HUES6 (cell line): Measurements from ENCODE around the gene TEAD1.

Experiments
- H3K27ac ChIP-seq: 2 replicates; pipeline ENCODE4 v1.7.0; 2013; ENCODE audit warnings: low read depth, mild to moderate bottlenecking, low read length, inconsistent platforms
- H3K27me3 ChIP-seq: 2 replicates; pipeline ENCODE4 v1.6.1; 2013; ENCODE audit warnings: low read length; ENCODE audit not compliant: control insufficient read depth, insufficient read depth
- H3K36me3 ChIP-seq: 2 replicates; pipeline ENCODE4 v1.6.1; 2013; ENCODE audit warnings: low read length; ENCODE audit not compliant: control insufficient read depth, insufficient read depth
- H3K4me1 ChIP-seq: 2 replicates; pipeline ENCODE4 v1.6.1; 2013; ENCODE audit warnings: low read length; ENCODE audit not compliant: control insufficient read depth, insufficient read depth
- H3K4me3 ChIP-seq: 2 replicates; pipeline ENCODE4 v1.5.1; 2013; ENCODE audit warnings: low read depth, low read length
- H3K9ac ChIP-seq: one replicate; pipeline ENCODE4 v1.6.1; 2013; ENCODE audit warnings: mild to moderate bottlenecking, low read length
- H3K9me3 ChIP-seq: 2 replicates; pipeline ENCODE4 v1.6.1; 2013; ENCODE audit warnings: low read depth, low read length; ENCODE audit not compliant: control insufficient read depth, insufficient read depth

The TEAD1 gene

GRCh38 chr11:12968101-12968500 is 293.9 kb downstream of the TEAD1 start:
- no peak overlapping the region for H3K4me3 ChIP-seq
- no peak overlapping the region for H3K9ac ChIP-seq
- no peaks in the 10 kb centered on the region for H3K4me1 ChIP-seq
- H3K36me3 ChIP-seq = no peaks in the 10 kb centered on the region
- H3K27me3 ChIP-seq = no peaks in the 10 kb centered on the region
- H3K9me3 ChIP-seq = no peaks in the 10 kb centered on the region
- no peak overlapping the region for H3K27ac ChIP-seq

GRCh38 chr11:12968826-12969225 is 294.6 kb downstream of the TEAD1 start:
- no peaks in the 10 kb centered on the region for H3K9me3 ChIP-seq
- H3K27ac ChIP-seq = no peak overlapping the region
- no peak overlapping the region for H3K4me3 ChIP-seq

GRCh38 chr11:12971955-12972354 is 297.7 kb downstream of the TEAD1 start:
- no peak overlapping the region for H3K9ac ChIP-seq
- H3K9me3 ChIP-seq = no peaks in the 10 kb centered on the region
- H3K27me3 ChIP-seq = no peaks in the 10 kb centered on the region
- H3K36me3 ChIP-seq = no peaks in the 10 kb centered on the region
- H3K4me1 ChIP-seq = no peaks in the 10 kb centered on the region
- H3K27ac ChIP-seq = no peak overlapping the region
- H3K4me3 ChIP-seq = no peak overlapping the region

More at GRCh38 chr11:12968826-12969225, 294.6 kb downstream of the TEAD1 start:
- H3K9ac ChIP-seq = no peak overlapping the region
- H3K36me3 ChIP-seq = no peaks in the 10 kb centered on the region
- no peaks in the 10 kb centered on the region for H3K4me1 ChIP-seq
- H3K27me3 ChIP-seq = no peaks in the 10 kb centered on the region

GRCh38 chr11:12973528-12974181 is 299.4 kb downstream of the TEAD1 start:
- no peaks in the 10 kb centered on the region for H3K9me3 ChIP-seq
- no peak overlapping the region for H3K9ac ChIP-seq
- H3K36me3 ChIP-seq = no peaks in the 10 kb centered on the region
- H3K4me3 ChIP-seq = no peak overlapping the region
- H3K27ac ChIP-seq = no peak overlapping the region
- H3K27me3 ChIP-seq = no peaks in the 10 kb centered on the region
- H3K4me1 ChIP-seq = no peaks in the 10 kb centered on the region

- Histone ChIP-seq H3K36me3 (no peaks in the 10 kb centered on the region), H3K27me3 (no peaks in the 10 kb centered on the region), H3K9ac (no peak overlapping the region)
Measured at GRCh38 chr11:12975195-12975594, 301.0 kb downstream of the TEAD1 start.

GRCh38 chr11:12979928-12980689 is 305.9 kb downstream of the TEAD1 start:
- no peak overlapping the region for H3K27ac ChIP-seq
- H3K27me3 ChIP-seq = no peaks in the 10 kb centered on the region
- H3K4me1 ChIP-seq = peaks cover 6% of the 10 kb centered on the region
- no peak overlapping the region for H3K4me3 ChIP-seq
- H3K36me3 ChIP-seq = no peaks in the 10 kb centered on the region
- no peaks in the 10 kb centered on the region for H3K9me3 ChIP-seq
- no peak overlapping the region for H3K9ac ChIP-seq

More at GRCh38 chr11:12975195-12975594, 301.0 kb downstream of the TEAD1 start:
- H3K4me3 ChIP-seq = no peak overlapping the region
- H3K9me3 ChIP-seq = no peaks in the 10 kb centered on the region
- H3K27ac ChIP-seq = no peak overlapping the region
- H3K4me1 ChIP-seq = peaks cover 2% of the 10 kb centered on the region

GRCh38 chr11:12981676-12982522 is 307.7 kb downstream of the TEAD1 start:
- Histone ChIP-seq H3K9ac (no peak overlapping the region), H3K4me1 (peaks cover 6% of the 10 kb centered on the region), H3K36me3 (no peaks in the 10 kb centered on the region), H3K9me3 (no peaks in the 10 kb centered on the region), H3K4me3 (no peak overlapping the region), H3K27me3 (no peaks in the 10 kb centered on the region), H3K27ac (no peak overlapping the region)

GRCh38 chr11:12983336-12983735 is 309.1 kb downstream of the TEAD1 start:
- no peaks in the 10 kb centered on the region for H3K36me3 ChIP-seq
- H3K27ac ChIP-seq = no peak overlapping the region
- H3K9ac ChIP-seq = no peak overlapping the region
- H3K9me3 ChIP-seq = no peaks in the 10 kb centered on the region
- H3K27me3 ChIP-seq = no peaks in the 10 kb centered on the region
- H3K4me3 ChIP-seq = no peak overlapping the region
- peaks cover 6% of the 10 kb centered on the region for H3K4me1 ChIP-seq

- no peak overlapping the region for H3K4me3 ChIP-seq
- no peak overlapping the region for H3K9ac ChIP-seq
- H3K9me3 ChIP-seq = no peaks in the 10 kb centered on the region
- H3K36me3 ChIP-seq = no peaks in the 10 kb centered on the region
- H3K4me1 ChIP-seq = peaks cover 4% of the 10 kb centered on the region; the same call in 1 of the 2 replicates
- no peaks in the 10 kb centered on the region for H3K27me3 ChIP-seq
- no peak overlapping the region for H3K27ac ChIP-seq
Measured at GRCh38 chr11:12986194-12986898, 312.1 kb downstream of the TEAD1 start.

- H3K27ac ChIP-seq = no peak overlapping the region
- no peak overlapping the region for H3K4me3 ChIP-seq
- no peaks in the 10 kb centered on the region for H3K36me3 ChIP-seq
- H3K9ac ChIP-seq = no peak overlapping the region
- no peaks in the 10 kb centered on the region for H3K27me3 ChIP-seq
- H3K4me1 ChIP-seq = peaks cover 4% of the 10 kb centered on the region; the same call in 1 of the 2 replicates
- no peaks in the 10 kb centered on the region for H3K9me3 ChIP-seq
Measured at GRCh38 chr11:12989428-12990161, 315.4 kb downstream of the TEAD1 start.
